B cell (primary cell): ENCODE results near the gene CELF2. TPM values are rescaled to one million over a fixed set of nuclear protein-coding genes. Genes with fewer than 3 reads are reported as not detected.

Experiments used
- ATAC-seq: fragments of 200-7000 bp; cut with Tn5 transposase; one replicate; pipeline ENCODE4 v1.10.0; 2021; ENCODE audit warnings: low read depth, mild to moderate bottlenecking, moderate number of reproducible peaks, moderate library complexity
- CTCF ChIA-PET: fragments of 350-600 bp; sonication (Branson Sonifier 250); formaldehyde crosslinking; loops from one replicate; lab custom pipeline; 2021; ENCODE audit warnings: antibody characterized with exemption, inconsistent platforms; lab: Charles Lee
- POLR2A ChIA-PET: fragments of 350-600 bp; sonication (Branson Sonifier 250); formaldehyde crosslinking; loops from one replicate; lab custom pipeline; 2021; ENCODE audit warnings: antibody characterized with exemption; lab: Charles Lee
- DNase-seq: peaks from one replicate; pipeline ENCODE4 v3.0.0; 2013
- H2AFZ ChIP-seq: 2 replicates; pipeline ENCODE4 v1.6.1; 2012; ENCODE audit warnings: mild to moderate bottlenecking, low read depth, low read length; ENCODE audit not compliant: insufficient read depth, poor library complexity, severe bottlenecking
- H3K27ac ChIP-seq, 2 donors: 1 replicate in 1 of 2; 2 replicates in 1 of 2; pipeline ENCODE4 v1.5.1; 2012 to 2013; ENCODE audit warnings: low read length in 2 of 2, mild to moderate bottlenecking in 2 of 2, moderate library complexity in 1 of 2
- H3K27me3 ChIP-seq, 4 experiments: fragments of 200-600 bp in 1 of 4; sonication (generic) in 1 of 4; replicated peaks in 1 of 4; 1 replicate in 2 of 4; 2 replicates in 2 of 4; pipeline versions ENCODE4 v1.6.1 to v1.7.0; 2013 to 2016; ENCODE audit warnings: low read length in 3 of 4, mild to moderate bottlenecking in 2 of 4, mixed read lengths in 1 of 4, moderate library complexity in 1 of 4; ENCODE audit not compliant: insufficient read depth in 4 of 4, control insufficient read depth in 3 of 4; ENCODE audit errors: control extremely low read depth in 1 of 4
- H3K36me3 ChIP-seq, 2 experiments: replicated peaks in 1 of 2; 1 replicate in 1 of 2; 2 replicates in 1 of 2; pipeline versions ENCODE4 v1.6.1 to v1.7.1; 2013; ENCODE audit warnings: low read length in 1 of 2; ENCODE audit not compliant: insufficient read depth in 2 of 2, control insufficient read depth in 1 of 2; ENCODE audit errors: control extremely low read depth in 1 of 2, extremely low read depth in 1 of 2
- H3K4me1 ChIP-seq, 2 donors: fragments of 200-600 bp in 1 of 2; sonication (generic) in 1 of 2; 1 replicate in 1 of 2; 2 replicates in 1 of 2; pipeline versions ENCODE4 v1.5.1 to v1.6.1; 2013 to 2017; ENCODE audit warnings: low read length in 2 of 2; ENCODE audit not compliant: control insufficient read depth in 2 of 2, insufficient read depth in 2 of 2
- H3K4me2 ChIP-seq: replicated peaks from 2 replicates; pipeline ENCODE3; 2012; ENCODE audit warnings: mild to moderate bottlenecking, low read depth, low read length; ENCODE audit not compliant: poor library complexity, severe bottlenecking
- H3K4me3 ChIP-seq, 5 experiments: fragments of 200-600 bp in 1 of 5; sonication (generic) in 1 of 5; 1 replicate in 3 of 5; 2 replicates in 2 of 5; pipeline versions ENCODE4 v1.5.1 to v1.7.0; 2011 to 2016; ENCODE audit warnings: low read length in 4 of 5, mild to moderate bottlenecking in 4 of 5, low read depth in 2 of 5, control low read depth in 1 of 5, moderate library complexity in 1 of 5; ENCODE audit not compliant: insufficient read depth in 1 of 5; ENCODE audit errors: control extremely low read depth in 1 of 5, extremely low read depth in 1 of 5
- H3K79me2 ChIP-seq: fragments of 200-600 bp; sonication (generic); one replicate; pipeline ENCODE4 v1.6.0; 2016; ENCODE audit warnings: low read length; ENCODE audit not compliant: control insufficient read depth, insufficient read depth
- H3K9ac ChIP-seq: fragments of 200-600 bp; sonication (generic); 2 replicates; pipeline ENCODE4 v1.6.1; 2017; ENCODE audit warnings: mild to moderate bottlenecking, low read length, moderate library complexity
- H3K9me3 ChIP-seq, 3 donors: one replicate each; pipeline versions ENCODE4 v1.6.1 to v1.7.1; 2013; ENCODE audit warnings: low read length in 2 of 3; ENCODE audit not compliant: control insufficient read depth in 2 of 3, insufficient read depth in 1 of 3; ENCODE audit errors: control extremely low read depth in 1 of 3
- H4K20me1 ChIP-seq: 2 replicates; pipeline ENCODE4 v1.6.0; 2012; ENCODE audit warnings: mild to moderate bottlenecking, low read length; ENCODE audit not compliant: insufficient read depth, control insufficient read depth, poor library complexity, severe bottlenecking
- H3K27ac Mint-ChIP-seq: one replicate; pipeline ENCODE4 v1.8.0; 2021; ENCODE audit warnings: mixed read lengths
- H3K27me3 Mint-ChIP-seq: one replicate; pipeline ENCODE4 v1.8.0; 2021; ENCODE audit warnings: mixed read lengths
- H3K4me1 Mint-ChIP-seq: one replicate; pipeline ENCODE4 v1.8.0; 2021; ENCODE audit warnings: mixed read lengths
- H3K4me3 Mint-ChIP-seq: one replicate; pipeline ENCODE4 v1.8.0; 2021; ENCODE audit warnings: mixed read lengths
- H3K9me3 Mint-ChIP-seq: one replicate; pipeline ENCODE4 v1.8.0; 2022; ENCODE audit warnings: mixed read lengths; ENCODE audit not compliant: insufficient read depth
- EZH2 ChIP-seq: IDR thresholded peaks from 2 replicates; pipeline ENCODE4 v1.6.1; 2012; ENCODE audit warnings: borderline replicate concordance, low read depth, mild to moderate bottlenecking, moderate library complexity, low read length; ENCODE audit not compliant: insufficient read depth, poor library complexity, severe bottlenecking
- WGBS: methylation state at CpG from one replicate; pipeline ENCODE4 v1.1.5; 2013; ENCODE audit warnings: missing lambda C conversion rate; ENCODE audit not compliant: insufficient coverage; 5-methylcytosine and 5-hydroxymethylcytosine counted together
- intact Hi-C: fragments of 100-400 bp; cut with micrococcal nuclease; formaldehyde crosslinking; loops from one replicate; pipeline ENCODE4 v1.10.0; 2022
- polyA plus RNA-seq: library from polyadenylated mRNA; depleted of rRNA; stranded (reverse); fragments of >200 nt; gene quantifications from 2 replicates; pipeline ENCODE4 v1.2.3, GENCODE V29; 2012
- total RNA-seq, 2 donors: library from RNA; stranded (reverse); fragments of 120-200 nt in 1 of 2; gene quantifications; 1 replicate in 1 of 2; 2 replicates in 1 of 2; pipeline versions ENCODE4 v1.2.3 to v1.2.4, GENCODE V29; 2013 to 2022
- TF ChIP-seq, protein P1 (sequence below): fragments of 200-600 bp; IDR thresholded peaks from one replicate; pipeline ENCODE4 v1.8.0; 2022; ENCODE audit warnings: antibody characterized with exemption, mild to moderate bottlenecking

CELF2 gene
- total and polyA plus RNA-seq, 2 donors (not counting 1 experiment from before 2014, with no cell fraction given) = 59.5 to 112 TPM

DNA sequence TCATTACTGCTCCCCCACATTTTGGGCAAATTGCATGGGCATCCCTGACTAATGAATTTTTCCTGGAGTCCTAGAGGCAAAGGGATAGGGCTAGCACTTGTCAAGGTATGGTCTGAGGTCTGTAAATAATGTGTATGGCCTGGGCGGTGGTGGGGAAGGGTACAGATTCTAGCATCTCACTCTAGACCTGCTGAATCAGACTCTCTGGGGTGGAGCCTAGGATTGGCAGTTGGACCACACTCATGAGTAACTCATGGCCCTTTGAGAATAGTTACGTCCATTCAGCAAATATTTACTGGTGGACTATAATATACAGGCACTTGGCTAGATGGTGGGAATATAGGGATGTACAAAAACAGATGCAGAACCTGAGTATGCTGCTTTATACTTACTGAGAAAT, 118.0 kb downstream of the CELF2 start:
- TF ChIP-seq EZH2 = no peak
- TF ChIP-seq, protein P1, sequence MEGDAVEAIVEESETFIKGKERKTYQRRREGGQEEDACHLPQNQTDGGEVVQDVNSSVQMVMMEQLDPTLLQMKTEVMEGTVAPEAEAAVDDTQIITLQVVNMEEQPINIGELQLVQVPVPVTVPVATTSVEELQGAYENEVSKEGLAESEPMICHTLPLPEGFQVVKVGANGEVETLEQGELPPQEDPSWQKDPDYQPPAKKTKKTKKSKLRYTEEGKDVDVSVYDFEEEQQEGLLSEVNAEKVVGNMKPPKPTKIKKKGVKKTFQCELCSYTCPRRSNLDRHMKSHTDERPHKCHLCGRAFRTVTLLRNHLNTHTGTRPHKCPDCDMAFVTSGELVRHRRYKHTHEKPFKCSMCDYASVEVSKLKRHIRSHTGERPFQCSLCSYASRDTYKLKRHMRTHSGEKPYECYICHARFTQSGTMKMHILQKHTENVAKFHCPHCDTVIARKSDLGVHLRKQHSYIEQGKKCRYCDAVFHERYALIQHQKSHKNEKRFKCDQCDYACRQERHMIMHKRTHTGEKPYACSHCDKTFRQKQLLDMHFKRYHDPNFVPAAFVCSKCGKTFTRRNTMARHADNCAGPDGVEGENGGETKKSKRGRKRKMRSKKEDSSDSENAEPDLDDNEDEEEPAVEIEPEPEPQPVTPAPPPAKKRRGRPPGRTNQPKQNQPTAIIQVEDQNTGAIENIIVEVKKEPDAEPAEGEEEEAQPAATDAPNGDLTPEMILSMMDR = no peak
- Histone ChIP-seq H3K27me3 (no peaks in the 10 kb centered on the region), H3K9me3 (no peaks in the 10 kb centered on the region), H3K36me3 (no peaks in the 10 kb centered on the region), H4K20me1 (no peaks in the 10 kb centered on the region), H3K9ac (no peak overlapping the region), H3K4me1 (peaks cover 0 to under 1% of the 10 kb centered on the region in 2 donors), H3K4me3 (no peak overlapping the region), H3K79me2 (peaks cover under 1% of the 10 kb centered on the region), H3K27ac (no peak overlapping the region), H3K4me2 (no peak overlapping the region), H2AFZ (no peak overlapping the region)
- ATAC-seq (no peak), DNase-seq (no peak)
- WGBS = 92% methylated on average over 2 of the region's 2 CpGs
- intact Hi-C loops = no loop called here
- POLR2A ChIA-PET = no interaction called here
- CTCF ChIA-PET = no interaction called here
- no peak overlapping the region for H3K4me3 Mint-ChIP-seq
- H3K27me3 Mint-ChIP-seq = peaks cover 2% of the 10 kb centered on the region
- no peaks in the 10 kb centered on the region for H3K4me1 Mint-ChIP-seq
- H3K9me3 Mint-ChIP-seq = no peaks in the 10 kb centered on the region
- no peak overlapping the region for H3K27ac Mint-ChIP-seq

DNA sequence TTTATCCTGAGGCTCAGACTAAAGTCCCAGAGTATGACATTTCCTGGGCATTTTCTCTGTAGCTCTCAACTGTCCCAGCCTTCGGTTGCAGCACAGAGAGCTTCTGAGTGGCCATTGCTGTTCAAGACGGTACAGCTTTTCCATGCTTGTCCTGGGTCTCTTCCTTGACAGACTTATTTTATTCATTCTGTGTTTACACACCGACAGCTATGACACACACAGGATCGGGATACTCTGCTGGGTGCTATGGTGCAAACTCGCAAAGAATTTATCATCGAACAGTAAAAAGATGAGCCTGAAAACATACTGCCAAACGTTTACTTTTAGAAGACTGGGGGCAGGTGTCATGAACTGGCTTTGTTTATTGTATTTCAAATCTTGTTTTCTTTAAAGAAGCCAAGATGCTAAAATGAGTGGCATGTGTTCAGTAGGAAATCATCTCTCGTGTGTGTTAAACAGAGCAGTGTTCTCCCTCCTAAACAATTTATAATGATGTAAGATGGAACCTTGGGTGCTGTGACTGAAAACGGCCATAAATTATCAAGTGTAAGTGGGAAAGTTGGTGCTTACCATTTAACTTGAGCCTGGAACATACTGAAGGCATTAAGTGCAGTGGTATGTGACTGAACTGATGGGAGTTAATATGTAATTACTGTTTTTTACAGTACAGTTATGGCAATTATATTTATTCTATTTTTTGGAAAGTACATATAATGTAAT, 120.8 kb downstream of the CELF2 start:
- ChIA-PET CTCF (interaction anchor here (1.0 kb wide), 1 partner anchor 132 kb away, joined by 3 read pairs; no protein-coding TSS in a partner anchor), POLR2A (no interaction called here)
- Histone ChIP-seq H3K27me3 (no peaks in the 10 kb centered on the region), H2AFZ (no peak overlapping the region), H3K4me1 (peaks cover 19 to 21% of the 10 kb centered on the region in 2 donors), H3K79me2 (peaks cover 7% of the 10 kb centered on the region), H3K27ac (no peak overlapping the region), H4K20me1 (no peaks in the 10 kb centered on the region), H3K4me2 (no peak overlapping the region), H3K36me3 (no peaks in the 10 kb centered on the region), H3K9me3 (no peaks in the 10 kb centered on the region), H3K4me3 (no peak overlapping the region), H3K9ac (no peak overlapping the region)
- Mint-ChIP-seq H3K27me3 (no peaks in the 10 kb centered on the region), H3K27ac (no peak overlapping the region), H3K9me3 (no peaks in the 10 kb centered on the region), H3K4me1 (peaks cover 23% of the 10 kb centered on the region), H3K4me3 (no peak overlapping the region)
- DNase-seq = no peak
- no peak for ATAC-seq
- TF ChIP-seq, protein P1 = no peak
- TF ChIP-seq EZH2 = no peak
- WGBS = 96% methylated on average over 8 of the region's 9 CpGs
- intact Hi-C loops = no loop called here
